NB4 (cell line): ENCODE measurements around the gene SNX17.

Source experiments
- DNase-seq: peaks from one replicate; pipeline ENCODE4 v3.0.0; 2010; ENCODE audit warnings: low read depth
- H3K4me3 ChIP-seq: one replicate; pipeline ENCODE4 v1.5.1; 2011; ENCODE audit warnings: mild to moderate bottlenecking, low read depth, low read length, moderate library complexity
- MYC ChIP-seq: IDR thresholded peaks from 2 replicates; pipeline ENCODE4 v1.6.1; 2011; ENCODE audit warnings: low read depth, low read length
- POLR2A ChIP-seq: IDR thresholded peaks from 2 replicates; pipeline ENCODE4 v1.6.1; 2011; ENCODE audit warnings: mild to moderate bottlenecking; ENCODE audit not compliant: insufficient read length; ENCODE audit errors: extremely low read depth
- TF ChIP-seq, protein P1 (sequence below): IDR thresholded peaks from one replicate; pipeline ENCODE4 v1.5.1; 2012; ENCODE audit warnings: low read depth, low read length
- TF ChIP-seq, protein P2 (sequence below): IDR thresholded peaks from 2 replicates; pipeline ENCODE4 v1.6.1; 2011; ENCODE audit warnings: low read depth, low read length

SNX17 gene

DNA sequence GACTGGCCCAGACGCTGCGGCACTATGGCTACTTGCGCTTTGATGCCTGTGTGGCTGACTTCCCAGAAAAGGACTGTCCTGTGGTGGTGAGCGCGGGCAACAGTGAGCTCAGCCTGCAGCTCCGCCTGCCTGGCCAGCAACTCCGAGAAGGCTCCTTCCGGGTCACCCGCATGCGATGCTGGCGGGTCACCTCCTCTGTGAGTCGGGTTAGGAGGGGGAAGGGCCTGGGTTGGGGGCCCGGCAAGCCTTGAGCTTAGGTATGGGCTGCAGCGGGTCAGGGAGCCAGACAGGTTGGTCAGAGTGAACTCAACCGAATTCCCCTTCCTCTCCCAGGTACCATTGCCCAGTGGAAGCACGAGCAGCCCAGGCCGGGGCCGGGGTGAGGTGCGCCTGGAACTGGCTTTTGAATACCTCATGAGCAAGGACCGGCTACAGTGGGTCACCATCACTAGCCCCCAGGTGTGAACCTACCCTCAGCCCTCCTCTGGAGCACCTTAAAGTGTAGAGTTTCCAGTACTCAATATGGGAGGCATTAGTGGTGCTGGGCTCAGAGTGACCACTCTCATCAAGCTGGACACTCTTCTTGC, 5.2 kb downstream of the SNX17 start:
- H3K4me3 ChIP-seq = no peak overlapping the region
- no peak for DNase-seq
- no peak for TF ChIP-seq POLR2A
- TF ChIP-seq, protein P1, sequence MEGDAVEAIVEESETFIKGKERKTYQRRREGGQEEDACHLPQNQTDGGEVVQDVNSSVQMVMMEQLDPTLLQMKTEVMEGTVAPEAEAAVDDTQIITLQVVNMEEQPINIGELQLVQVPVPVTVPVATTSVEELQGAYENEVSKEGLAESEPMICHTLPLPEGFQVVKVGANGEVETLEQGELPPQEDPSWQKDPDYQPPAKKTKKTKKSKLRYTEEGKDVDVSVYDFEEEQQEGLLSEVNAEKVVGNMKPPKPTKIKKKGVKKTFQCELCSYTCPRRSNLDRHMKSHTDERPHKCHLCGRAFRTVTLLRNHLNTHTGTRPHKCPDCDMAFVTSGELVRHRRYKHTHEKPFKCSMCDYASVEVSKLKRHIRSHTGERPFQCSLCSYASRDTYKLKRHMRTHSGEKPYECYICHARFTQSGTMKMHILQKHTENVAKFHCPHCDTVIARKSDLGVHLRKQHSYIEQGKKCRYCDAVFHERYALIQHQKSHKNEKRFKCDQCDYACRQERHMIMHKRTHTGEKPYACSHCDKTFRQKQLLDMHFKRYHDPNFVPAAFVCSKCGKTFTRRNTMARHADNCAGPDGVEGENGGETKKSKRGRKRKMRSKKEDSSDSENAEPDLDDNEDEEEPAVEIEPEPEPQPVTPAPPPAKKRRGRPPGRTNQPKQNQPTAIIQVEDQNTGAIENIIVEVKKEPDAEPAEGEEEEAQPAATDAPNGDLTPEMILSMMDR = no peak
- TF ChIP-seq, protein P2, sequence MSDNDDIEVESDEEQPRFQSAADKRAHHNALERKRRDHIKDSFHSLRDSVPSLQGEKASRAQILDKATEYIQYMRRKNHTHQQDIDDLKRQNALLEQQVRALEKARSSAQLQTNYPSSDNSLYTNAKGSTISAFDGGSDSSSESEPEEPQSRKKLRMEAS = no peak
- no peak for TF ChIP-seq MYC

DNA sequence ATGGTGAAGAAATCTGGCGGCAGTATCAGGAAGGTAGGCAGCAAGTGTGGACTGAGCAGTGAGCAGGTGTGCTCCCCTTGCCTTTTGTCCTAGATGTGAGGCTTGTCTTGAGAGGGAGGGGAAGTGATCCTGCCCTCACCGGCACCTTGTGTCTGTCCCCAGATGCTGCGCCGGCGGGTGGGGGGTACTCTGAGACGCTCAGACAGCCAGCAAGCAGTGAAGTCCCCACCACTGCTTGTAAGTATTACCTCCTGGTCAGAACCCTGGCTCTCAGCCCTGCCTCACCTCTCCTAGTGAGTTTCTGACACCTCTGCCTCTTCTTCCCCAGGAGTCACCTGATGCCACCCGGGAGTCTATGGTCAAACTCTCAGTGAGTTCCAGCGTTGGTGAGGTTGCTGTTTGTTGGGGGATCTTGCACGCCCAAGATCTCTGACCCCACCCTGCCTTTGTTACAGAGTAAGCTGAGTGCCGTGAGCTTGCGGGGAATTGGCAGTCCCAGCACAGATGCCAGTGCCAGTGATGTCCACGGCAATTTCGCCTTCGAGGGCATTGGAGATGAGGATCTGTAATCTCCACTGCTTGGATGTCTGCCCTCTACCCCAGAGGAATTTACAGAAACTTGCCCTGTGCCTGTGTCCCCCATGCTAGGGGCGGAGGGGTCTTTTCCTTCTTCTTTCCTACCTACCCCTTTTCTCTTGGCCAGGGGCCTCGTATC, 5.9 kb downstream of the SNX17 start:
- TF ChIP-seq MYC (no peak), POLR2A (no peak)
- TF ChIP-seq, protein P2 = no peak
- TF ChIP-seq, protein P1 = no peak
- no peak overlapping the region for H3K4me3 ChIP-seq
- no peak for DNase-seq

DNA sequence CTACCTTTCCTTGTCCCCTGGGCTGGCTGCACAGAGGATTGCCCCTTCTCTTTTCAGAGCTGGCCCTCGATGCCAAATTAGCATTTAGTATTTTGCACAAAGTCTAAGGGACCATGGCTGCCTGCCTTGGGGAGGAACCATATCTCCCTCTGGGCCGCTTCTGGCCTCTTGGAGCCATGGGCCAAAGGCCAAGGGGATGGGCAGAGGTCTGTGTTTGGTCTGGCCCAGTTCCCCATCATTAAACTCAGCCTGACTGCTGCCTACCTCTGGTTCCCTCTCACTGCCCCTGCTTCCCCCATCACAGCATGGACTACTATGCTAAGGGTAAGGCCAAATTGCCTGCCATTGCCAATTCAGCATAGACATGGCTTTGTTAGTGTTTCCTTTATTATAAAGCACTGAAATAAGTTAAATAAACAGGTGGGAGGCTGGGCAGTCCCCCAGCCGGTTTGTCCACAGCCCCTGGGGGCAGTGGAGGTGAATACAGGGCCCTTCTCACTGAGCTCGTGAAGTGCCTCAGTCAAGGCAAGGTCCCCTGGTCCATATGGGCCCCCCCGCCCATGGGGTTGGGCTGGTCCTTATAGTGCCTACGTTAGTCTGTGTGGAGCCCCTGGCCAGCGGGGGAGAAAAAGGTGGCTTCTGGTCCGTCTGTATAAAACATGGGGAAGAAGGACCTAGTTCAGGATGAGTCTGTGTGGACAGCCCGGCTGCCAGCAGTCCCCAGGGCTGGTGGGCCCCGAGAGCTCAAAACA, 6.6 kb downstream of the SNX17 start:
- DNase-seq = no peak
- H3K4me3 ChIP-seq = no peak overlapping the region
- TF ChIP-seq POLR2A = no peak
- TF ChIP-seq, protein P2 = no peak
- no peak for TF ChIP-seq MYC
- TF ChIP-seq, protein P1 = no peak

DNA sequence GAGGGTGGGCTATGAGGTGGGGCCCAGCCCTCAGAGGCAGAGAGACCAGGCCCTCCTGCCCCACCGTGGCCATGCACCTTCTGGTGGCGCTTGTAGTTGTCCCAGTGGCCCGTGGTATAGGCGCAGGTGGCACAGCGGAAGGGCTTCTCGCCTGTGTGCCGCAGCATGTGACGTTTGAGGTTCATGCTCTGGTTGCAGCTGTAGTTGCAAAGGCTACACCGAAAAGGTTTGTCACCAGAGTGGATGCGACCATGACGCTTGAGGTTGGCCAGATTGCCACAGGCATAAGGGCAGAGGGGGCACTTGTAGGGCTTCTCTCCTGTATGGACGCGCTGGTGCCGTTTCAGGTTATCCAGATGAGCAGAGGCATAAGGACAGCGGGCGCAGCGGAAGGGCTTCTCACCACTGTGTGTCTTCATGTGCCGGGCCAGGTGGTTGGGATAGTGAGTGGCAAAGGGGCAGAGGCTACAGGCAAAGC, 7.2 kb downstream of the SNX17 start:
- DNase-seq = no peak
- TF ChIP-seq MYC (no peak), POLR2A (peak; percentile 22)
- TF ChIP-seq, protein P2 = no peak
- no peak overlapping the region for H3K4me3 ChIP-seq

DNA sequence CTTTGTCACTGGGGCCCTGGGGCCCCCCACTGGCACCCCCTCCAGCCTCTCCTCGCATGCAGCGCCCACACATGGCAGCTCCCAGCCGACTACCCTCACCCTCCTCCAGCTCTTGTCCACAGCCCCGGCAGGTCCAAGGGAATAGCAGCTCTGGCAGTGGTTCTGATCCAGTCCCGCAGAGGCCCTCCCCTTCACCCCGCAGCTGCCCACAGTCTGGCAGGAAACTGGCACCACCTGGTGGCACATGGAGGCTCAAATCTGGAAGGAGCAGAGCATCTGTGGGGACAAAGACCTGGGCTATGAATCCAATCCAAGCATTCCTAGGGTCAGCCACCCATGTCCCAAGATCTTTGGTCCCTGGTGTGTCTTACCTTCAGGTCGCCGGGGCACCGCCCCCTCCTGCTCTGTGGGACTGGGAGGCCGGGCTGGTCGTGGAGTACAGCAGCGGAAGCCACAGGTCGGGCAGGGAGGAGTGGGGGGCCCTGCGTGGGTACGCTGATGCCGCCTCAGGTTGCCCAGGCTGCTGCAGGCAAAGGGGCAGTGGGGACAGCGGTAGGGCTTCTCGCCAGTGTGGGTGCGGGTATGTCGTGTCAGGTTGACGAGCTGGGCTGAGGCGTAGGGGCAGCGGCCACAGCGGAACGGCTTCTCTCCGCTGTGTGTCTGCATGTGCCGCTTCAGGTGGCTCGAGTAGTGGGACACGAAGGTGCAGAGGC, 7.8 kb downstream of the SNX17 start:
- no peak overlapping the region for H3K4me3 ChIP-seq
- TF ChIP-seq, protein P2 = no peak
- TF ChIP-seq, protein P1 = peak; percentile 32
- DNase-seq = no peak
